Chondrocyte (in vitro differentiated cells): ENCODE measurements around the gene PRIM1. TPM values are rescaled to one million over a fixed set of nuclear protein-coding genes. Genes with fewer than 3 reads are reported as not detected.

ENCODE experiments used
- total RNA-seq: library from RNA; stranded (reverse); gene quantifications from 3 replicates; pipeline ENCODE4 v1.2.1, GENCODE V29; 2021

The PRIM1 gene
- total RNA-seq, 1 donor from 2014 or later: 3.5 TPM

Other genes starting within 250 kb of the PRIM1 start
- gene RBMS2, start 230.5 kb downstream of the PRIM1 start, total RNA-seq: 57.0 to 65.3 TPM (median 57.6 TPM) in 3 replicates
- gene BAZ2A, start 122.0 kb downstream of the PRIM1 start, total RNA-seq: 65.2 to 72.8 TPM (median 71.2 TPM) in 3 replicates
- gene ATP5F1B, start 106.3 kb downstream of the PRIM1 start, total RNA-seq: 380 to 467 TPM (median 398 TPM) in 3 replicates
- gene PTGES3, start 64.0 kb downstream of the PRIM1 start, total RNA-seq: 123 to 156 TPM (median 127 TPM) in 3 replicates
- 483 to 537 TPM (median 513 TPM) in 3 replicates for gene NACA, start 27.0 kb downstream of the PRIM1 start, total RNA-seq
- 0.27 to 1.0 TPM (median 0.80 TPM) in 3 replicates for gene HSD17B6, start 11.0 kb upstream of the PRIM1 start, total RNA-seq
- gene SDR9C7, start 182.1 kb upstream of the PRIM1 start, total RNA-seq: not detected in 3 replicates
- gene RDH16, start 205.3 kb upstream of the PRIM1 start, total RNA-seq: 0.10 TPM in 1 of 3 replicates, not detected in the others